HFFc6 (cell line): ENCODE results near the gene INTS11. TPM values are rescaled to one million over a fixed set of nuclear protein-coding genes. Genes with fewer than 3 reads are reported as not detected.

Experiments
- DNase-seq: peaks from one replicate; pipeline ENCODE4 v3.0.0-alpha.2; 2018
- H3K27ac Mint-ChIP-seq: 2 replicates; pipeline ENCODE4 v1.8.0; 2020; ENCODE audit warnings: mild to moderate bottlenecking, mixed read lengths
- H3K27me3 Mint-ChIP-seq: 2 replicates; pipeline ENCODE4 v1.8.0; 2021; ENCODE audit warnings: mild to moderate bottlenecking, moderate library complexity, mixed read lengths; ENCODE audit not compliant: insufficient read depth
- H3K36me3 Mint-ChIP-seq: 2 replicates; pipeline ENCODE4 v1.8.0; 2021; ENCODE audit warnings: low read depth, mixed read lengths
- H3K4me1 Mint-ChIP-seq: 2 replicates; pipeline ENCODE4 v1.8.0; 2020; ENCODE audit warnings: low read depth, mixed read lengths
- H3K4me3 Mint-ChIP-seq: 2 replicates; pipeline ENCODE4 v1.8.0; 2020; ENCODE audit warnings: mild to moderate bottlenecking, moderate library complexity, mixed read lengths
- H3K9me3 Mint-ChIP-seq: 2 replicates; pipeline ENCODE4 v1.8.0; 2020; ENCODE audit warnings: mild to moderate bottlenecking, mixed read lengths
- CTCF ChIP-seq: fragments of 200-600 bp; sonication (generic); IDR thresholded peaks from 2 replicates; pipeline ENCODE4 v1.5.0; 2021; ENCODE audit warnings: antibody characterized with exemption, mild to moderate bottlenecking
- total RNA-seq, 6 experiments: library from RNA; stranded (reverse); fragmentation: NEBNext Ultra II Directional; extraction: Animal tissue kit (Norgen Biotek cat#: 25700); gene quantifications; 2 replicates in 1 of 6; 3 replicates in 5 of 6; pipeline ENCODE4 v1.2.3, GENCODE V29; 2021

INTS11 gene
- total RNA-seq, 6 experiments from 2014 or later = 65.6 to 78.3 (median 69.8) TPM

GRCh38 chr1:1275836-1276235 lies 48.6 kb downstream of the INTS11 start:
- Mint-ChIP-seq H3K27me3 (peaks cover 5% of the 10 kb centered on the region), H3K9me3 (no peaks in the 10 kb centered on the region), H3K27ac (no peak overlapping the region), H3K4me1 (peaks cover 26% of the 10 kb centered on the region), H3K4me3 (no peak overlapping the region), H3K36me3 (peaks cover 22% of the 10 kb centered on the region)
- no peak for TF ChIP-seq CTCF
- DNase-seq = no peak

- H3K27ac Mint-ChIP-seq = peak overlapping the region; percentile 78; the same call in 1 of the 2 replicates
- peaks cover 34% of the 10 kb centered on the region for H3K4me1 Mint-ChIP-seq
- H3K36me3 Mint-ChIP-seq = peaks cover 31% of the 10 kb centered on the region
- H3K27me3 Mint-ChIP-seq = peaks cover 5% of the 10 kb centered on the region
- TF ChIP-seq CTCF = no peak
- H3K4me3 Mint-ChIP-seq = peak overlapping the region; percentile 80
- no peak for DNase-seq
- no peaks in the 10 kb centered on the region for H3K9me3 Mint-ChIP-seq
Observed at GRCh38 chr1:1274931-1275431, 49.5 kb downstream of the INTS11 start.

GRCh38 chr1:1274299-1274930 lies 50.0 kb downstream of the INTS11 start:
- TF ChIP-seq CTCF = no peak; the same call in 1 of the 2 replicates
- DNase-seq = no peak
- Mint-ChIP-seq H3K4me1 (peaks cover 39% of the 10 kb centered on the region), H3K36me3 (peaks cover 34% of the 10 kb centered on the region), H3K27ac (peak overlapping the region; percentile 78; the same call in 1 of the 2 replicates), H3K9me3 (no peaks in the 10 kb centered on the region), H3K27me3 (peaks cover 5% of the 10 kb centered on the region), H3K4me3 (peak overlapping the region; percentile 80)

- Mint-ChIP-seq H3K27ac (peak within 1 kb of the TSS; percentile 89), H3K27me3 (peaks cover 2% of the 10 kb centered on the region), H3K9me3 (no peaks in the 10 kb centered on the region), H3K36me3 (peaks cover 34% of the 10 kb centered on the region), H3K4me1 (peaks cover 39% of the 10 kb centered on the region), H3K4me3 (peak within 1 kb of the TSS; percentile 91)
- DNase-seq = peak; percentile 82
- TF ChIP-seq CTCF = peak; percentile 6; the same call in 1 of the 2 replicates
Observed at GRCh38 chr1:1273512-1274298, 50.8 kb downstream of the INTS11 start, which contains the start of gene UBE2J2. TSS of gene UBE2J2 (minus strand) at chr1:1273854. CDS start at chr1:1267992, 5,862 bp downstream.

- no peak for TF ChIP-seq CTCF
- H3K4me1 Mint-ChIP-seq = peaks cover 39% of the 10 kb centered on the region
- H3K9me3 Mint-ChIP-seq = no peaks in the 10 kb centered on the region
- H3K27ac Mint-ChIP-seq = peak overlapping the region; percentile 89
- DNase-seq = no peak
- H3K4me3 Mint-ChIP-seq = peak overlapping the region; percentile 91
- H3K36me3 Mint-ChIP-seq = peaks cover 34% of the 10 kb centered on the region
- peaks cover 4% of the 10 kb centered on the region for H3K27me3 Mint-ChIP-seq
Observed at GRCh38 chr1:1273209-1273511, 51.3 kb downstream of the INTS11 start.
